ENCODE data around the gene LRPAP1.

GRCh38 chr4:3479358-3480101, 52.7 kb downstream of the LRPAP1 start:
- TF ChIP-seq CTCF (IDR thresholded peaks at IDR 0.05), result no peak
- no peak for TF ChIP-seq EP300 (IDR thresholded peaks at IDR 0.05)
- TF ChIP-seq POLR2A (IDR thresholded peaks at IDR 0.05), result no peak
- TF ChIP-seq POLR2AphosphoS5 (IDR thresholded peaks at IDR 0.05), result no peak

All from sigmoid colon (tissue), 4 donors.